H54 (cell line): ENCODE data around the gene DENND5A.

Source experiments
- DNase-seq: peaks from one replicate; pipeline ENCODE4 v3.0.0; 2011; ENCODE audit warnings: low spot score, mixed read lengths; ENCODE audit not compliant: insufficient read length
- FAIRE-seq: peaks from 3 replicates; lab custom pipeline; 2011; peaks lifted over from hg19 to GRCh38; lab: Jason Lieb, UNC
- POLR2A ChIP-seq: IDR thresholded peaks from 2 replicates; pipeline ENCODE4 v1.6.1; 2011; ENCODE audit warnings: low read depth, mild to moderate bottlenecking, low read length

DENND5A gene

GRCh38 chr11:9158898-9159391, 106.2 kb downstream of the DENND5A start:
- TF ChIP-seq POLR2A, result no peak
- FAIRE-seq, result no peak
- no peak for DNase-seq

- no peak for FAIRE-seq
Measured at GRCh38 chr11:9155930-9156329, 109.2 kb downstream of the DENND5A start.

GRCh38 chr11:9153651-9154050, 111.5 kb downstream of the DENND5A start:
- TF ChIP-seq POLR2A, result no peak
- DNase-seq, result no peak
- no peak for FAIRE-seq

More at GRCh38 chr11:9155930-9156329, 109.2 kb downstream of the DENND5A start:
- no peak for TF ChIP-seq POLR2A
- DNase-seq, result no peak

- DNase-seq (no peak), FAIRE-seq (no peak)
- TF ChIP-seq POLR2A, result no peak
Measured at GRCh38 chr11:9151631-9152030, 113.5 kb downstream of the DENND5A start.

- TF ChIP-seq POLR2A, result no peak
- FAIRE-seq, result no peak
- DNase-seq, result no peak
Measured at GRCh38 chr11:9150926-9151325, 114.2 kb downstream of the DENND5A start.

GRCh38 chr11:9150501-9150900, 114.6 kb downstream of the DENND5A start:
- no peak for DNase-seq

GRCh38 chr11:9148727-9149126, 116.4 kb downstream of the DENND5A start:
- TF ChIP-seq POLR2A, result no peak
- FAIRE-seq (no peak), DNase-seq (no peak)

More at GRCh38 chr11:9150501-9150900, 114.6 kb downstream of the DENND5A start:
- no peak for TF ChIP-seq POLR2A
- no peak for FAIRE-seq

GRCh38 chr11:9148035-9148434, 117.1 kb downstream of the DENND5A start:
- no peak for DNase-seq
- no peak for FAIRE-seq
- no peak for TF ChIP-seq POLR2A

GRCh38 chr11:9146477-9146876, 118.7 kb downstream of the DENND5A start:
- FAIRE-seq, result no peak
- no peak for TF ChIP-seq POLR2A

GRCh38 chr11:9145283-9145682, 119.9 kb downstream of the DENND5A start:
- no peak for FAIRE-seq
- no peak for DNase-seq
- no peak for TF ChIP-seq POLR2A

More at GRCh38 chr11:9146477-9146876, 118.7 kb downstream of the DENND5A start:
- DNase-seq, result no peak

- DNase-seq, result no peak
- no peak for FAIRE-seq
- no peak for TF ChIP-seq POLR2A
Measured at GRCh38 chr11:9144828-9145227, 120.3 kb downstream of the DENND5A start.

GRCh38 chr11:9143721-9144120, 121.4 kb downstream of the DENND5A start:
- no peak for FAIRE-seq
- no peak for DNase-seq
- no peak for TF ChIP-seq POLR2A

- TF ChIP-seq POLR2A, result no peak
- no peak for DNase-seq
- no peak for FAIRE-seq
Measured at GRCh38 chr11:9142732-9143131, 122.4 kb downstream of the DENND5A start.

- DNase-seq, result no peak
- FAIRE-seq, result no peak
- no peak for TF ChIP-seq POLR2A
Measured at GRCh38 chr11:9141186-9141585, 124.0 kb downstream of the DENND5A start.

- FAIRE-seq (no peak), DNase-seq (no peak)
- no peak for TF ChIP-seq POLR2A
Measured at GRCh38 chr11:9139628-9140357, 125.4 kb downstream of the DENND5A start.
